ENCODE results near the gene TMEM219.

DNA sequence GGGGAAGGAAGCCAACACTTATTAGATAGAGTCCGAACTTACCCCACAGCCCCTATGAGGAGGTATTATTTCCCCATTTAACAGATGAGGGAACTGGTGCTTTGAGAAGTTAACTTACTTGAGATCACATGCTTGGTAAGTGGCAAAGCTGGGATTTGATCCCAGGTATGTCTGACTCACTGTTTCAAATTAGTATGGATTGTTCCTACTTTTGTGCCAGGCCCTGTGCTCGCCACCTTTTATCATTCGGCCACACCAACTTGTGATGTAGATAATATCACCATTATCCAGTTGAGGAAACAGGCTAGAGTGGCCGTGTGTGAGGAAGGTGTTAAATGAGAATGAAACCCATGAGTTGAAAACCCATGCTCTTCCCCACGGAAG is 22.9 kb downstream of the TMEM219 start:
- TF ChIP-seq, protein P1, sequence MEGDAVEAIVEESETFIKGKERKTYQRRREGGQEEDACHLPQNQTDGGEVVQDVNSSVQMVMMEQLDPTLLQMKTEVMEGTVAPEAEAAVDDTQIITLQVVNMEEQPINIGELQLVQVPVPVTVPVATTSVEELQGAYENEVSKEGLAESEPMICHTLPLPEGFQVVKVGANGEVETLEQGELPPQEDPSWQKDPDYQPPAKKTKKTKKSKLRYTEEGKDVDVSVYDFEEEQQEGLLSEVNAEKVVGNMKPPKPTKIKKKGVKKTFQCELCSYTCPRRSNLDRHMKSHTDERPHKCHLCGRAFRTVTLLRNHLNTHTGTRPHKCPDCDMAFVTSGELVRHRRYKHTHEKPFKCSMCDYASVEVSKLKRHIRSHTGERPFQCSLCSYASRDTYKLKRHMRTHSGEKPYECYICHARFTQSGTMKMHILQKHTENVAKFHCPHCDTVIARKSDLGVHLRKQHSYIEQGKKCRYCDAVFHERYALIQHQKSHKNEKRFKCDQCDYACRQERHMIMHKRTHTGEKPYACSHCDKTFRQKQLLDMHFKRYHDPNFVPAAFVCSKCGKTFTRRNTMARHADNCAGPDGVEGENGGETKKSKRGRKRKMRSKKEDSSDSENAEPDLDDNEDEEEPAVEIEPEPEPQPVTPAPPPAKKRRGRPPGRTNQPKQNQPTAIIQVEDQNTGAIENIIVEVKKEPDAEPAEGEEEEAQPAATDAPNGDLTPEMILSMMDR (IDR thresholded peaks at IDR 0.05; ENCODE audit: low read length): no peak
- no peak for TF ChIP-seq EZH2 (IDR thresholded peaks at IDR 0.05; ENCODE audit: borderline replicate concordance, low read length)
